AG04450 (cell line): Measurements from ENCODE around the gene XG. TPM values are rescaled to one million over a fixed set of nuclear protein-coding genes. Genes with fewer than 3 reads are reported as not detected.

ENCODE experiments used
- CTCF ChIA-PET: fragments of 300-600, 350-600 bp; formaldehyde crosslinking; extraction: SDS; loops from one replicate; lab custom pipeline; 2022; ENCODE audit warnings: antibody characterized with exemption, inconsistent platforms; lab: Charles Lee
- POLR2A ChIA-PET: fragments of 350-600 bp; formaldehyde crosslinking; extraction: SDS; loops from one replicate; lab custom pipeline; 2021; ENCODE audit warnings: antibody characterized with exemption, inconsistent platforms; lab: Yijun Ruan, JAX
- DNase-seq: peaks from one replicate; pipeline ENCODE4 v3.0.0-alpha.2; 2011; ENCODE audit warnings: low read depth, low spot score
- H3K27ac ChIP-seq: one replicate; pipeline ENCODE4 v1.5.1; 2012; ENCODE audit warnings: low read depth, low read length, control low read depth
- H3K27me3 ChIP-seq: one replicate; pipeline ENCODE4 v1.6.0; 2012; ENCODE audit warnings: low read length; ENCODE audit not compliant: control insufficient read depth, insufficient read depth
- H3K4me3 ChIP-seq: 2 replicates; pipeline ENCODE4 v1.5.1; 2011; ENCODE audit warnings: mild to moderate bottlenecking, low read depth, low read length, control low read depth
- H3K9me3 ChIP-seq: 2 replicates; pipeline ENCODE4 v1.5.1; 2012; ENCODE audit warnings: low read length; ENCODE audit not compliant: control insufficient read depth, insufficient read depth
- CTCF ChIP-seq: IDR thresholded peaks from 2 replicates; pipeline ENCODE4 v1.5.1; 2011; ENCODE audit warnings: low read depth, low read length, control low read depth, inconsistent platforms
- polyA plus RNA-seq: library from polyadenylated mRNA; depleted of rRNA; stranded (reverse); fragments of >200 nt; gene quantifications from 2 replicates; pipeline ENCODE4 v1.2.3, GENCODE V29; 2011

Gene XG
- polyA plus RNA-seq, 1 experiment: not detected

- no peaks in the 10 kb centered on the region for H3K27me3 ChIP-seq
- peak overlapping the region; percentile 47 for H3K27ac ChIP-seq
- TF ChIP-seq CTCF: no peak
- no peaks in the 10 kb centered on the region for H3K9me3 ChIP-seq
- no peak overlapping the region for H3K4me3 ChIP-seq
- POLR2A ChIA-PET: interaction anchor here (1.0 kb wide), 1 partner anchor 14 kb away, joined by 3 read pairs; no protein-coding TSS in a partner anchor
- no peak for DNase-seq
- CTCF ChIA-PET: no interaction called here
These were observed 97.0 kb downstream of the XG start for GRCh38 chrX:2848871-2849301.

DNA sequence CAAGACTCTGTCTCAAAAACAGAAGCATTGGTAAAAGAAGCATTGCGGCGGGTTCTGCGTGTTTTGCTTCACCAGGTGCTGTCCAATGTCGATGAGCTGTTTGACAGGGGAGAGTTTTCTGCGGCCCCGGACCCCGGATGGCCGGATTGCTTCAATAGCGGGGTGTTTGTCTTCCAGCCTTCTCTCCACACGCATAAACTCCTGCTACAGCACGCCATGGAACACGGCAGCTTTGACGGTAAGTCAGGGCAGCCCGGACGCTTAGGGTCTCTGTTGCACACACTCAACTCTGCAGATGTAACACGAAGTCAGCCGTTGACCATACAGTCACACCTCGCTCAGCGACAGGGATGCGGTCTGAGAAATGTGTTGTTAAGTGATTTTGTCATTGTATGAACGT, 103.1 kb downstream of the XG start:
- H3K27me3 ChIP-seq: no peaks in the 10 kb centered on the region
- no peak overlapping the region for H3K4me3 ChIP-seq
- ChIA-PET POLR2A (no interaction called here), CTCF (interaction anchor here (0.6 kb wide), 1 partner anchor 8 kb away, joined by 5 read pairs; no protein-coding TSS in a partner anchor)
- no peak for TF ChIP-seq CTCF
- no peak overlapping the region for H3K27ac ChIP-seq
- H3K9me3 ChIP-seq: no peaks in the 10 kb centered on the region
- DNase-seq: no peak

GRCh38 chrX:2855761-2856160, 103.9 kb downstream of the XG start:
- H3K9me3 ChIP-seq: no peaks in the 10 kb centered on the region
- ChIA-PET CTCF (no interaction called here), POLR2A (no interaction called here)
- no peak for DNase-seq
- H3K27ac ChIP-seq: no peak overlapping the region
- no peaks in the 10 kb centered on the region for H3K27me3 ChIP-seq
- H3K4me3 ChIP-seq: no peak overlapping the region
- no peak for TF ChIP-seq CTCF

GRCh38 chrX:2857566-2857965, 105.7 kb downstream of the XG start:
- ChIA-PET POLR2A (no interaction called here), CTCF (no interaction called here)
- Histone ChIP-seq H3K27me3 (no peaks in the 10 kb centered on the region), H3K4me3 (no peak overlapping the region), H3K9me3 (no peaks in the 10 kb centered on the region), H3K27ac (no peak overlapping the region)
- DNase-seq: no peak
- no peak for TF ChIP-seq CTCF

DNA sequence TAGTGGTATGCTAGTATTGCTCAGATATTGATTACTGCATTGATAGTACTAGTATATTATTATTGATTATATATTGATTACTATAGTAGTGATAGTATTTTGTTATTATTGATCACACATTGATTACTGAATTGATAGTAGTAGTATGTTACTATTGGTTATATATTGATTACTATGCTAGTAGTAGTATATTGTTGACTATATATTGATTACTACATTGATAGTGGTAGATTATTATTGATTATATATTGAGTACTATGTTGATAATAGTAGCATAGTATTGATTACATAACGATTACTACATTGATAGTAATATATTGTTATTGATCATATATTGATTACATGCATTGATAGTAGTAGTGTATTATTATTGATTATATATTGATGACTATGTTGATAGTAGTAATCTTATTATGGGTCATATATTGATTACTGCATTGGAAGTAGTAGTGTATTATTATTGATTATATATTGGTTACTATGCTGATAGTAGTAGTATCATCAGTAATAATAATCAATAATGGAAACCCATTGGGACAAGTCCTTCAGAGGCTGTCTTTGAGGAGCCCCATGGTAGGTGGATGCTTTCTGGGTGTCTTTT, 107.5 kb downstream of the XG start:
- TF ChIP-seq CTCF: no peak
- DNase-seq: no peak
- Histone ChIP-seq H3K27ac (no peak overlapping the region), H3K9me3 (no peaks in the 10 kb centered on the region), H3K27me3 (no peaks in the 10 kb centered on the region), H3K4me3 (no peak overlapping the region)
- CTCF ChIA-PET: no interaction called here
- POLR2A ChIA-PET: no interaction called here
